Stimulated activated CD8-positive, alpha-beta memory T cell treated with anti-CD3 and anti-CD28 coated beads, Interleukin-7, amount 100 ng/mL, for 4 hours (primary cell): ENCODE data around the gene ATXN2.
"Not testable (repeated sequence)": the region's sequence is repeated elsewhere in the genome, so short reads cannot be mapped to it uniquely, and the experiment has no call there.

Experiments
- DNase-seq, 2 donors: peaks; one replicate each; pipeline ENCODE4 v3.0.0-alpha.2; 2020; ENCODE audit warnings: low read depth in 2 of 2

ATXN2 gene

GRCh38 chr12:111506260-111506659 lies 92.9 kb downstream of the ATXN2 start:
- no peak for DNase-seq

GRCh38 chr12:111505601-111506036 lies 93.5 kb downstream of the ATXN2 start:
- no peak for DNase-seq

GRCh38 chr12:111503116-111503515 lies 96.0 kb downstream of the ATXN2 start:
- DNase-seq, result no peak

GRCh38 chr12:111494676-111495075 lies 104.4 kb downstream of the ATXN2 start:
- no peak for DNase-seq

GRCh38 chr12:111492979-111493378 lies 106.1 kb downstream of the ATXN2 start:
- not testable (repeated sequence) for DNase-seq

GRCh38 chr12:111488798-111489197 lies 110.3 kb downstream of the ATXN2 start:
- no peak for DNase-seq

- no peak for DNase-seq
Measured at GRCh38 chr12:111488271-111488670, 110.8 kb downstream of the ATXN2 start.

- DNase-seq, result no peak
Measured at GRCh38 chr12:111482462-111482861, 116.7 kb downstream of the ATXN2 start.

GRCh38 chr12:111471236-111471635 lies 127.9 kb downstream of the ATXN2 start:
- no peak for DNase-seq

- no peak for DNase-seq
Measured at GRCh38 chr12:111469401-111469800, 129.7 kb downstream of the ATXN2 start.

- no peak for DNase-seq
Measured at GRCh38 chr12:111467857-111468241, 131.3 kb downstream of the ATXN2 start.

- DNase-seq, result no peak
Measured at GRCh38 chr12:111467092-111467856, 131.8 kb downstream of the ATXN2 start.

- DNase-seq, result no peak
Measured at GRCh38 chr12:111462210-111462769, 136.8 kb downstream of the ATXN2 start.

GRCh38 chr12:111460111-111460510 lies 139.0 kb downstream of the ATXN2 start:
- not testable (repeated sequence) for DNase-seq

- no peak for DNase-seq
Measured at GRCh38 chr12:111458546-111459172, 140.5 kb downstream of the ATXN2 start.

- DNase-seq, result no peak
Measured at GRCh38 chr12:111457577-111457976, 141.5 kb downstream of the ATXN2 start.

- no peak for DNase-seq
Measured at GRCh38 chr12:111457071-111457470, 142.0 kb downstream of the ATXN2 start.

GRCh38 chr12:111455448-111456320 lies 143.4 kb downstream of the ATXN2 start:
- no peak for DNase-seq

- DNase-seq, result no peak
Measured at GRCh38 chr12:111454716-111455447, 144.2 kb downstream of the ATXN2 start.

GRCh38 chr12:111454311-111454710 lies 144.8 kb downstream of the ATXN2 start:
- no peak for DNase-seq
